Measurements from ENCODE around the gene COG5. TPM values are rescaled to one million over a fixed set of nuclear protein-coding genes. Genes with fewer than 3 reads are reported as not detected.

The COG5 gene
- polyA plus RNA-seq, 1 of the 3 experiments (the other 2 are of a cell fraction), result 21.2 TPM

- TF ChIP-seq FOXJ3 (CRISPR knock-in tag; IDR thresholded peaks at IDR 0.05) (no peak), CHD2 (IDR thresholded peaks at IDR 0.05; ENCODE audit: low read length, partially characterized antibody) (no peak), SIN3A (IDR thresholded peaks at IDR 0.05; ENCODE audit: borderline replicate concordance, low read depth, low read length) (no peak)
These were observed 225.6 kb downstream of the COG5 start (continued) for GRCh38 chr7:107338080-107338479.

- Histone ChIP-seq H3K27me3 (ENCODE audit: insufficient read depth) (no peaks in the 10 kb centered on the region), H2AFZ (ENCODE audit: low read depth) (no peak overlapping the region), H3F3A (replicated peaks; ENCODE audit: insufficient read depth) (no peaks in the 10 kb centered on the region), H3K4me1 (ENCODE audit: control insufficient read depth in 1 of 2, insufficient read depth in 2 of 2, low read depth in 1 of 2, low read length in 1 of 2) (no peaks in the 10 kb centered on the region), H3K27ac (ENCODE audit: low read depth in 2 of 2, low read length in 1 of 2) (no peak overlapping the region), H3K9me3 (peaks cover under 1% of the 10 kb centered on the region), H3K9ac (no peak overlapping the region), H3K36me3 (replicated peaks in 1 of 2; ENCODE audit: control insufficient read depth in 1 of 2, insufficient read depth in 2 of 2, low read length in 1 of 2) (peaks cover 0 to under 1% of the 10 kb centered on the region in 2 experiments), H3K4me3 (ENCODE audit: low read depth in 2 of 2, low read length in 1 of 2) (no peak overlapping the region), H3K4me2 (no peak overlapping the region), H4K20me1 (ENCODE audit: insufficient read depth) (no peaks in the 10 kb centered on the region), H3K9me2 (no peaks in the 10 kb centered on the region), H3K79me2 (ENCODE audit: insufficient read depth) (no peaks in the 10 kb centered on the region)
- TF ChIP-seq, protein P1, sequence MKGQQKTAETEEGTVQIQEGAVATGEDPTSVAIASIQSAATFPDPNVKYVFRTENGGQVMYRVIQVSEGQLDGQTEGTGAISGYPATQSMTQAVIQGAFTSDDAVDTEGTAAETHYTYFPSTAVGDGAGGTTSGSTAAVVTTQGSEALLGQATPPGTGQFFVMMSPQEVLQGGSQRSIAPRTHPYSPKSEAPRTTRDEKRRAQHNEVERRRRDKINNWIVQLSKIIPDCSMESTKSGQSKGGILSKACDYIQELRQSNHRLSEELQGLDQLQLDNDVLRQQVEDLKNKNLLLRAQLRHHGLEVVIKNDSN (IDR thresholded peaks at IDR 0.05; ENCODE audit: borderline replicate concordance, low read depth), result no peak
- TF ChIP-seq CHD2 (IDR thresholded peaks at IDR 0.05; ENCODE audit: low read length, partially characterized antibody) (no peak), TCF12 (IDR thresholded peaks at IDR 0.05) (no peak), TAF1 (IDR thresholded peaks at IDR 0.05; ENCODE audit: borderline replicate concordance, low read depth, low read length) (no peak), SIN3A (IDR thresholded peaks at IDR 0.05; ENCODE audit: borderline replicate concordance, low read depth, low read length) (no peak), RFX5 (IDR thresholded peaks at IDR 0.05; ENCODE audit: low read length) (no peak), POLR2AphosphoS5 (IDR thresholded peaks at IDR 0.05; ENCODE audit: low read depth, low read length) (no peak), GATA2 (CRISPR knock-in tag; IDR thresholded peaks at IDR 0.05) (no peak), TEAD4 (IDR thresholded peaks at IDR 0.05; ENCODE audit: borderline replicate concordance, insufficient read depth) (no peak), FOSL2 (IDR thresholded peaks at IDR 0.05; ENCODE audit: borderline replicate concordance, low read depth) (no peak), SMC3 (IDR thresholded peaks at IDR 0.05; ENCODE audit: low read depth, low read length) (no peak), RAD21 (IDR thresholded peaks at IDR 0.05; ENCODE audit: low read length) (no peak), RCOR1 (IDR thresholded peaks at IDR 0.05; ENCODE audit: low read length) (no peak), RXRA (IDR thresholded peaks at IDR 0.05; ENCODE audit: borderline replicate concordance, low read depth) (no peak), NRF1 (IDR thresholded peaks at IDR 0.05; ENCODE audit: low read depth, low read length) (no peak), GABPA (IDR thresholded peaks at IDR 0.05; ENCODE audit: low read depth) (no peak), EP300 (IDR thresholded peaks at IDR 0.05; ENCODE audit: borderline replicate concordance in 1 of 2, low read depth in 1 of 2, low read length in 1 of 2) (no peak)
- TF ChIP-seq, protein P2, sequence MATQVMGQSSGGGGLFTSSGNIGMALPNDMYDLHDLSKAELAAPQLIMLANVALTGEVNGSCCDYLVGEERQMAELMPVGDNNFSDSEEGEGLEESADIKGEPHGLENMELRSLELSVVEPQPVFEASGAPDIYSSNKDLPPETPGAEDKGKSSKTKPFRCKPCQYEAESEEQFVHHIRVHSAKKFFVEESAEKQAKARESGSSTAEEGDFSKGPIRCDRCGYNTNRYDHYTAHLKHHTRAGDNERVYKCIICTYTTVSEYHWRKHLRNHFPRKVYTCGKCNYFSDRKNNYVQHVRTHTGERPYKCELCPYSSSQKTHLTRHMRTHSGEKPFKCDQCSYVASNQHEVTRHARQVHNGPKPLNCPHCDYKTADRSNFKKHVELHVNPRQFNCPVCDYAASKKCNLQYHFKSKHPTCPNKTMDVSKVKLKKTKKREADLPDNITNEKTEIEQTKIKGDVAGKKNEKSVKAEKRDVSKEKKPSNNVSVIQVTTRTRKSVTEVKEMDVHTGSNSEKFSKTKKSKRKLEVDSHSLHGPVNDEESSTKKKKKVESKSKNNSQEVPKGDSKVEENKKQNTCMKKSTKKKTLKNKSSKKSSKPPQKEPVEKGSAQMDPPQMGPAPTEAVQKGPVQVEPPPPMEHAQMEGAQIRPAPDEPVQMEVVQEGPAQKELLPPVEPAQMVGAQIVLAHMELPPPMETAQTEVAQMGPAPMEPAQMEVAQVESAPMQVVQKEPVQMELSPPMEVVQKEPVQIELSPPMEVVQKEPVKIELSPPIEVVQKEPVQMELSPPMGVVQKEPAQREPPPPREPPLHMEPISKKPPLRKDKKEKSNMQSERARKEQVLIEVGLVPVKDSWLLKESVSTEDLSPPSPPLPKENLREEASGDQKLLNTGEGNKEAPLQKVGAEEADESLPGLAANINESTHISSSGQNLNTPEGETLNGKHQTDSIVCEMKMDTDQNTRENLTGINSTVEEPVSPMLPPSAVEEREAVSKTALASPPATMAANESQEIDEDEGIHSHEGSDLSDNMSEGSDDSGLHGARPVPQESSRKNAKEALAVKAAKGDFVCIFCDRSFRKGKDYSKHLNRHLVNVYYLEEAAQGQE (IDR thresholded peaks at IDR 0.05; ENCODE audit: low read depth, low read length), result no peak
- TF ChIP-seq, protein P3, sequence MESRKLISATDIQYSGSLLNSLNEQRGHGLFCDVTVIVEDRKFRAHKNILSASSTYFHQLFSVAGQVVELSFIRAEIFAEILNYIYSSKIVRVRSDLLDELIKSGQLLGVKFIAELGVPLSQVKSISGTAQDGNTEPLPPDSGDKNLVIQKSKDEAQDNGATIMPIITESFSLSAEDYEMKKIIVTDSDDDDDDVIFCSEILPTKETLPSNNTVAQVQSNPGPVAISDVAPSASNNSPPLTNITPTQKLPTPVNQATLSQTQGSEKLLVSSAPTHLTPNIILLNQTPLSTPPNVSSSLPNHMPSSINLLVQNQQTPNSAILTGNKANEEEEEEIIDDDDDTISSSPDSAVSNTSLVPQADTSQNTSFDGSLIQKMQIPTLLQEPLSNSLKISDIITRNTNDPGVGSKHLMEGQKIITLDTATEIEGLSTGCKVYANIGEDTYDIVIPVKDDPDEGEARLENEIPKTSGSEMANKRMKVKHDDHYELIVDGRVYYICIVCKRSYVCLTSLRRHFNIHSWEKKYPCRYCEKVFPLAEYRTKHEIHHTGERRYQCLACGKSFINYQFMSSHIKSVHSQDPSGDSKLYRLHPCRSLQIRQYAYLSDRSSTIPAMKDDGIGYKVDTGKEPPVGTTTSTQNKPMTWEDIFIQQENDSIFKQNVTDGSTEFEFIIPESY (IDR thresholded peaks at IDR 0.05; ENCODE audit: borderline replicate concordance, low read depth), result no peak
- CTCF ChIA-PET, result interaction anchor here (0.6 kb wide), 1 partner anchor 554 kb away, joined by 4 read pairs; no protein-coding TSS in a partner anchor
- no peak for DNase-seq
- POLR2A ChIA-PET, result no interaction called here
- WGBS (ENCODE audit: low lambda C conversion rate), result 91% methylated on average over 4 of the region's 4 CpGs
These were observed 231.0 kb downstream of the COG5 start for GRCh38 chr7:107332488-107333269.

Measured in SK-N-SH (cell line).